Inflammatory macrophage (primary cell): ENCODE data around the gene SLC48A1.
A peak's percentile ranks its signal among the peaks of the same experiment; 100 is the strongest.

Experiments used
- DNase-seq, 2 donors: peaks; one replicate each; pipeline ENCODE4 v3.0.0-alpha.2; 2020 to 2022

Gene SLC48A1

DNA sequence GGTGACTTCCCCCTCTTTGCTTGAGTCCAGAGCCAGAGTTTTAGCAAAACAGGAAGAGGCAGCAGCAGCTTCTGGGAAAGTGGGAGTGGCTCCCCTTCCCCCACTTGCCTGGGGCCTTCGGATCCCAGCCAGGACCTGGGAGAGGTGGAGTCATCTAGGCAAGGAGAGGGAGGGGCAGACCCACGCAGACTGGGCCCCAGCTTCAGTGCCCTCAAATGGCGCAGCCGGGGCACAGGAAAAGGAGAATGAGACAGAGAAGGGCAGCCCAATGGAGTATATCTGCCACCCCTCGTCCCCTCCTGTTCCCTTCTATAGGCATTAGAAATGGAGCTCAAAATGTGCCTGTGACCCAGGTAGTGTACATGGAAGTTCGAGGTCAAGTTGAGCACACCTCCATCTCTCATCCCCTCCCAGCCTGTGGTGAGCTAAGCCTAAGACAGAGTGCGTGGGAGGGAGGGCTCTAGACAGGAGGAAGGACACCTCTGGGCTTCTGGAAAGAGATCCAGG lies 56.0 kb downstream of the SLC48A1 start:
- peak; percentile 40 to 51 for DNase-seq

DNA sequence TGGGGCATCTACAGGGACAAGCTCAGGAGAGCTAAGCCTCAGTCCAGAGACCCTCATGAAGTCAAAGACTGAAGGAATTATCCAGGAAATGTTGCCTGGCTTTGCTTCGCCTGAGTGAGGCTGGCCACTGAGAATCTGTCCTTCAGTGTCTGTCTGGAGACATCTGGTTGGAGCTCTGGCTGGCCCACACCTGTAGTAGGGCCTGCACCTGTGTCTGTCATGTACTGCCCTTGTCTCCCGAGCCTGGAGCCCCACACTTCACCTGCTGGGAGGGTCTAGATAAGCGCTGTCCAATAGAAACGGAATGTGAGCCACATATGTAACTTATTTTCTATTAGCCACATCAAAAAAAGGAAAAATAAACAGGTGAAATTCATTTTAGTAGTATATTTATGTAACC lies 56.5 kb downstream of the SLC48A1 start:
- no peak for DNase-seq
